Endothelial cell of umbilical vein (primary cell): ENCODE data around the gene ZNF280D. TPM values are rescaled to one million over a fixed set of nuclear protein-coding genes. Genes with fewer than 3 reads are reported as not detected.
A peak's percentile ranks its signal among the peaks of the same experiment; 100 is the strongest.

Source experiments
- BruUV-seq: library from RNA; stranded (reverse); fragments of 400-500 nt; replicated peaks from 2 replicates; lab custom pipeline; 2021; lab: Mats Ljungman, UMichigan
- CTCF ChIA-PET: fragments of 300-600, 350-600 bp; sonication (Branson Sonifier 250); formaldehyde crosslinking; loops from one replicate; lab custom pipeline; 2021; ENCODE audit warnings: antibody characterized with exemption, inconsistent platforms; lab: Charles Lee
- POLR2A ChIA-PET: fragments of 300-600, 350-600 bp; sonication (Branson Sonifier 250); formaldehyde crosslinking; loops from one replicate; lab custom pipeline; 2021; ENCODE audit warnings: antibody characterized with exemption, inconsistent platforms; lab: Charles Lee
- DNase-seq: peaks from one replicate; pipeline ENCODE4 v3.0.0-alpha.2; 2011; ENCODE audit warnings: low read depth, low spot score
- FAIRE-seq: peaks from 2 replicates; lab custom pipeline; 2011; peaks lifted over from hg19 to GRCh38; lab: Jason Lieb, UNC
- H2AFZ ChIP-seq: 2 replicates; pipeline ENCODE4 v1.6.0; 2012; ENCODE audit warnings: low read depth, low read length, control low read depth, inconsistent platforms
- H3K27ac ChIP-seq: 2 replicates; pipeline ENCODE4 v1.5.1; 2011; ENCODE audit warnings: low read depth, mild to moderate bottlenecking, control low read depth, low read length, moderate library complexity; ENCODE audit not compliant: insufficient read depth
- H3K27me3 ChIP-seq, 2 experiments: 2 replicates each; pipeline versions ENCODE4 v1.6.0 to v1.6.1; 2011; ENCODE audit warnings: low read length in 2 of 2, mixed read lengths in 1 of 2; ENCODE audit not compliant: control insufficient read depth in 2 of 2, insufficient read depth in 2 of 2
- H3K36me3 ChIP-seq, 2 experiments: 2 replicates in 1 of 2; 3 replicates in 1 of 2; pipeline ENCODE4 v1.5.1; 2011; ENCODE audit warnings: low read length in 2 of 2, mild to moderate bottlenecking in 1 of 2, moderate library complexity in 1 of 2; ENCODE audit not compliant: control insufficient read depth in 2 of 2, insufficient read depth in 2 of 2; ENCODE audit errors: extremely low read depth in 1 of 2
- H3K4me1 ChIP-seq: 3 replicates; pipeline ENCODE4 v1.5.1; 2011; ENCODE audit warnings: mild to moderate bottlenecking, low read length; ENCODE audit not compliant: control insufficient read depth, insufficient read depth; ENCODE audit errors: extremely low read depth
- H3K4me2 ChIP-seq: 2 replicates; pipeline ENCODE4 v1.6.1; 2011; ENCODE audit warnings: low read length, control low read depth, mixed read lengths; ENCODE audit not compliant: insufficient read depth
- H3K4me3 ChIP-seq, 3 experiments: fragments of 200-600 bp in 1 of 3; sonication (generic), shearing (Covaris generic) in 1 of 3; replicated peaks in 1 of 3; 2 replicates each; pipeline ENCODE4 v1.5.1; 2011 to 2016; ENCODE audit warnings: control low read depth in 3 of 3, low read length in 3 of 3, mild to moderate bottlenecking in 2 of 3, inconsistent platforms in 1 of 3, low read depth in 1 of 3, moderate library complexity in 1 of 3; ENCODE audit not compliant: insufficient read depth in 1 of 3
- H3K79me2 ChIP-seq: 2 replicates; pipeline ENCODE4 v1.6.0; 2012; ENCODE audit warnings: low read length, inconsistent platforms; ENCODE audit not compliant: control insufficient read depth, insufficient read depth
- H3K9ac ChIP-seq: replicated peaks from 2 replicates; pipeline ENCODE3; 2011; ENCODE audit warnings: low read length, control low read depth; ENCODE audit not compliant: insufficient read depth; ENCODE audit errors: extremely low read depth
- H3K9me1 ChIP-seq: replicated peaks from 3 replicates; pipeline ENCODE4 v1.6.0; 2011; ENCODE audit warnings: mild to moderate bottlenecking, low read length; ENCODE audit not compliant: control insufficient read depth, insufficient read depth; ENCODE audit errors: extremely low read depth
- H3K9me3 ChIP-seq: replicated peaks from 2 replicates; pipeline ENCODE4 v1.5.1; 2012; ENCODE audit warnings: low read length, inconsistent platforms; ENCODE audit not compliant: control insufficient read depth, insufficient read depth
- H4K20me1 ChIP-seq: replicated peaks from 2 replicates; pipeline ENCODE3; 2011; ENCODE audit warnings: mild to moderate bottlenecking, low read length; ENCODE audit not compliant: control insufficient read depth, insufficient read depth; ENCODE audit errors: extremely low read depth
- EZH2 ChIP-seq: IDR thresholded peaks from 2 replicates; pipeline ENCODE4 v1.6.1; 2012; ENCODE audit warnings: borderline replicate concordance, low read depth, mild to moderate bottlenecking, moderate library complexity, low read length, inconsistent platforms; ENCODE audit not compliant: severe bottlenecking
- FOS ChIP-seq: IDR thresholded peaks from 2 replicates; pipeline ENCODE4 v1.6.1; 2011; ENCODE audit warnings: mild to moderate bottlenecking, low read length, moderate library complexity, borderline replicate concordance; ENCODE audit not compliant: insufficient read depth
- GATA2 ChIP-seq: IDR thresholded peaks from 2 replicates; pipeline ENCODE4 v1.7.0; 2011; ENCODE audit warnings: low read depth, mild to moderate bottlenecking, moderate library complexity, mixed read lengths, low read length; ENCODE audit not compliant: insufficient read length, insufficient read depth
- JUN ChIP-seq: IDR thresholded peaks from 2 replicates; pipeline ENCODE4 v1.6.1; 2011; ENCODE audit warnings: borderline replicate concordance, low read depth; ENCODE audit not compliant: insufficient read length, insufficient read depth
- MYC ChIP-seq: IDR thresholded peaks from one replicate; pipeline ENCODE4 v1.6.1; 2011; ENCODE audit warnings: mild to moderate bottlenecking, low read depth, low read length
- POLR2A ChIP-seq: IDR thresholded peaks from 2 replicates; pipeline ENCODE4 v1.6.1; 2012; ENCODE audit warnings: low read depth, mild to moderate bottlenecking, control low read depth, low read length
- POLR2AphosphoS5 ChIP-seq: IDR thresholded peaks from 2 replicates; pipeline ENCODE4 v1.6.1; 2012; ENCODE audit warnings: low read depth, mild to moderate bottlenecking, control low read depth, low read length, moderate library complexity; ENCODE audit not compliant: insufficient read depth
- dilution Hi-C: fragments of 300-500 bp; cut with MboI; formaldehyde crosslinking; loops from one replicate; pipeline ENCODE4 v1.15.0; 2019; ENCODE audit warnings: low sequenced_read_pairs; ENCODE audit not compliant: extremely low pct_ligation_motif_present
- intact Hi-C: fragments of 100-400 bp; cut with micrococcal nuclease; formaldehyde crosslinking; loops from one replicate; pipeline ENCODE4 v1.10.0; 2022
- polyA plus RNA-seq, 4 experiments: library from polyadenylated mRNA; depleted of rRNA in 3 of 4; stranded (reverse) in 3 of 4; unstranded in 1 of 4; fragments of >200 nt; gene quantifications; 2 replicates each; pipeline versions ENCODE4 v1.2.1 to v1.2.3, GENCODE V29; 2011 to 2012; ENCODE audit warnings: missing spikeins in 1 of 4
- total RNA-seq: library from RNA; stranded (reverse); gene quantifications from 2 replicates; pipeline ENCODE4 v1.2.3, GENCODE V29; 2021
- TF ChIP-seq, protein P1 (sequence below): IDR thresholded peaks from 2 replicates; pipeline ENCODE4 v1.6.1; 2011; ENCODE audit not compliant: insufficient read depth, insufficient read length
- TF ChIP-seq, protein P2 (sequence below), 2 donors: IDR thresholded peaks; 1 replicate in 1 of 2; 2 replicates in 1 of 2; pipeline ENCODE4 v1.5.1; 2011; ENCODE audit warnings: low read length in 2 of 2, mild to moderate bottlenecking in 2 of 2, moderate library complexity in 2 of 2, control low read depth in 1 of 2, inconsistent platforms in 1 of 2, low read depth in 1 of 2; ENCODE audit not compliant: insufficient read depth in 1 of 2; ENCODE audit errors: extremely low read depth in 1 of 2

The ZNF280D gene
- total and polyA plus RNA-seq, 2 donors (not counting 3 experiments of a cell fraction or from before 2014, with no cell fraction given), result 9.6 to 42.1 TPM

- H3K27me3 ChIP-seq, result no peaks in the 10 kb centered on the region
- H3K4me2 ChIP-seq, result peak overlapping the region; percentile 45
- no TSS peak for BruUV-seq
- TF ChIP-seq EZH2 (no peak), POLR2A (no peak)
- TF ChIP-seq, protein P1, sequence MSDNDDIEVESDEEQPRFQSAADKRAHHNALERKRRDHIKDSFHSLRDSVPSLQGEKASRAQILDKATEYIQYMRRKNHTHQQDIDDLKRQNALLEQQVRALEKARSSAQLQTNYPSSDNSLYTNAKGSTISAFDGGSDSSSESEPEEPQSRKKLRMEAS, result no peak
- POLR2A ChIA-PET, result no interaction called here
- H2AFZ ChIP-seq, result peak overlapping the region; percentile 86
- dilution Hi-C loops (no loop called here), intact Hi-C loops (no loop called here)
- no peak overlapping the region for H3K9ac ChIP-seq
- H3K9me1 ChIP-seq, result no peaks in the 10 kb centered on the region
- no peaks in the 10 kb centered on the region for H3K36me3 ChIP-seq
- H3K9me3 ChIP-seq, result no peaks in the 10 kb centered on the region
- H4K20me1 ChIP-seq, result no peaks in the 10 kb centered on the region
- DNase-seq (peak; percentile 34), FAIRE-seq (peak; percentile 78)
- no peaks in the 10 kb centered on the region for H3K79me2 ChIP-seq
- CTCF ChIA-PET, result interaction anchor here (0.7 to 1.1 kb wide), 2 partner anchors 11 to 24 kb away, joined by 3 read pairs; no protein-coding TSS in a partner anchor
- H3K27ac ChIP-seq, result no peak overlapping the region
- no peak overlapping the region for H3K4me3 ChIP-seq
- peaks cover 6% of the 10 kb centered on the region for H3K4me1 ChIP-seq
Observed at GRCh38 chr15:56619887-56620286, 113.4 kb downstream of the ZNF280D start.

- FAIRE-seq (no peak), DNase-seq (no peak)
- peaks cover 6% of the 10 kb centered on the region for H3K4me1 ChIP-seq
- TF ChIP-seq FOS (no peak), EZH2 (no peak), MYC (no peak), POLR2AphosphoS5 (no peak), GATA2 (no peak), JUN (no peak)
- TF ChIP-seq, protein P2, sequence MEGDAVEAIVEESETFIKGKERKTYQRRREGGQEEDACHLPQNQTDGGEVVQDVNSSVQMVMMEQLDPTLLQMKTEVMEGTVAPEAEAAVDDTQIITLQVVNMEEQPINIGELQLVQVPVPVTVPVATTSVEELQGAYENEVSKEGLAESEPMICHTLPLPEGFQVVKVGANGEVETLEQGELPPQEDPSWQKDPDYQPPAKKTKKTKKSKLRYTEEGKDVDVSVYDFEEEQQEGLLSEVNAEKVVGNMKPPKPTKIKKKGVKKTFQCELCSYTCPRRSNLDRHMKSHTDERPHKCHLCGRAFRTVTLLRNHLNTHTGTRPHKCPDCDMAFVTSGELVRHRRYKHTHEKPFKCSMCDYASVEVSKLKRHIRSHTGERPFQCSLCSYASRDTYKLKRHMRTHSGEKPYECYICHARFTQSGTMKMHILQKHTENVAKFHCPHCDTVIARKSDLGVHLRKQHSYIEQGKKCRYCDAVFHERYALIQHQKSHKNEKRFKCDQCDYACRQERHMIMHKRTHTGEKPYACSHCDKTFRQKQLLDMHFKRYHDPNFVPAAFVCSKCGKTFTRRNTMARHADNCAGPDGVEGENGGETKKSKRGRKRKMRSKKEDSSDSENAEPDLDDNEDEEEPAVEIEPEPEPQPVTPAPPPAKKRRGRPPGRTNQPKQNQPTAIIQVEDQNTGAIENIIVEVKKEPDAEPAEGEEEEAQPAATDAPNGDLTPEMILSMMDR (IDR thresholded peaks at IDR 0.05; ENCODE audit: extremely low read depth in 1 of 2, insufficient read depth in 1 of 2, low read depth in 1 of 2, low read length in 2 of 2), result no peak
- TF ChIP-seq, protein P1, result no peak
- intact Hi-C loops (no loop called here), dilution Hi-C loops (no loop called here)
- no peak overlapping the region for H3K27ac ChIP-seq
- H3K9ac ChIP-seq, result no peak overlapping the region
- H4K20me1 ChIP-seq, result no peaks in the 10 kb centered on the region
- H3K9me3 ChIP-seq, result no peaks in the 10 kb centered on the region
- H3K9me1 ChIP-seq, result no peaks in the 10 kb centered on the region
- no peak overlapping the region for H2AFZ ChIP-seq
- H3K4me2 ChIP-seq, result no peak overlapping the region
- POLR2A ChIA-PET, result no interaction called here
- CTCF ChIA-PET, result interaction anchor here (1.0 kb wide), 1 partner anchor 204 kb away, joined by 3 read pairs; no protein-coding TSS in a partner anchor
- no peaks in the 10 kb centered on the region for H3K27me3 ChIP-seq
- no peaks in the 10 kb centered on the region for H3K36me3 ChIP-seq
- H3K4me3 ChIP-seq, result no peak overlapping the region
- no TSS peak for BruUV-seq
- no peaks in the 10 kb centered on the region for H3K79me2 ChIP-seq
Observed at GRCh38 chr15:56617628-56618027, 115.7 kb downstream of the ZNF280D start.
